Pons (tissue), 1 donor: ENCODE data around the gene CLDND2.

Source experiments
- DNase-seq: peaks from one replicate; pipeline ENCODE4 v3.0.0-alpha.2; 2016; ENCODE audit warnings: low spot score

Gene CLDND2

DNA sequence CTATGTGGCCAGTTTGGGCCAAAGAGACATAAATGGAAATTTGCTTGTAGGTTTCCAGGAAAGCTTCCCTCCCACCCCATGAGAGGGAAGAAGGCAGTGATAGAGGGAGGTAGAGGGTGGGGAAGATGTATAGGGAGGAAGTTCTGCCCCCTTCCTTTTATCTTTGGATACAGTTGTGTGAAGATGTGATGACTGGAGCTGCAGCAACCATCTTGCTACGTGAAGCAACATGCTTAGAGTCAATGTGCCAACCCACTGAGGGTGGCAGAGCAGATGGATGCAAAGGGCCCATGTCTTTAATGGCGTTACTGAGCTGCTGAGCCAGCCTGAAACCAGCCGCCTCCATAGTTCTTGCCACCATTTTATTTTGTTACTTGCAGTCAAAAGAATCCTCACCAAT is 37.6 kb downstream of the CLDND2 start:
- DNase-seq = no peak

GRCh38 chr19:51330366-51330765 is 38.4 kb downstream of the CLDND2 start:
- no peak for DNase-seq

- no peak for DNase-seq
Observed at GRCh38 chr19:51329411-51329810, 39.4 kb downstream of the CLDND2 start.

DNA sequence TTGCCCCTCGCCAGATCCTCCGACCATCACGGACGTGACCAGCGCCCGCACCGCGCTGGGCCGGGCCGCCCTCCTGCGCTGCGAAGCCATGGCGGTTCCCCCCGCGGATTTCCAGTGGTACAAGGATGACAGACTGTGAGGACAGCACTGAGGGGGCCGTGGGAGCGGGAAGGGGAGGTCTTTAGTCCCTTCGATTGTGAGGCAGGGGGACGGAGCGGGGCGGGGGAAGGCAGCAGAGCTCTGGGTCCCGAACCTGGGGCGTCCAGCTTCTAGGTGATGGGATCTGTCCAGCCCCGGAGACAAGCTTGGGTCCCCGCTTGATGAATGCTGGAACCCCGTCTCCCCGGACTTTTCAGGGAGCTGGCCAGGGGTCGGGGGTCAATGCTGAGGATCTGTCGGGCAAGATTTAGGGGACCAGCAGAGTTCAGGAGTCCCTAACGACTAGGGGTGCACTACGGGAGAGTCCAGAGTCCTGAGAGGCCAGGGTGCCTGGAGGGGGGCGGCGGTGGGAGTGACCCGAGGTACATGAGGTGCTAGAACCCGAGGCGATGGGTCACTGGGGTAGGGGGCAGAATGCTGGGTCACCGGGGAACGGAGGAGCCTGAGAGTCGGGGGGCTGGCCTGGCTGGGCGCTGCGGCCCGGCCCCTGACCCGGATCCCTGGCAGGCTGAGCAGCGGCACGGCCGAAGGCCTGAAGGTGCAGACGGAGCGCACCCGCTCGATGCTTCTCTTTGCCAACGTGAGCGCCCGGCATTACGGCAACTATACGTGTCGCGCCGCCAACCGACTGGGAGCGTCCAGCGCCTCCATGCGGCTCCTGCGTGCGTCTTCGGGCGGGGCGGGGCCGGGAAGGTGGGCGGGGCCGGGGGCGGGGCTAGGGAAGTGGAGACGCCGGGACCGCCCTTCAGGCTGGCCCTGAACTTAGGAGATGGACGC is 41.5 kb downstream of the CLDND2 start:
- DNase-seq = no peak

DNA sequence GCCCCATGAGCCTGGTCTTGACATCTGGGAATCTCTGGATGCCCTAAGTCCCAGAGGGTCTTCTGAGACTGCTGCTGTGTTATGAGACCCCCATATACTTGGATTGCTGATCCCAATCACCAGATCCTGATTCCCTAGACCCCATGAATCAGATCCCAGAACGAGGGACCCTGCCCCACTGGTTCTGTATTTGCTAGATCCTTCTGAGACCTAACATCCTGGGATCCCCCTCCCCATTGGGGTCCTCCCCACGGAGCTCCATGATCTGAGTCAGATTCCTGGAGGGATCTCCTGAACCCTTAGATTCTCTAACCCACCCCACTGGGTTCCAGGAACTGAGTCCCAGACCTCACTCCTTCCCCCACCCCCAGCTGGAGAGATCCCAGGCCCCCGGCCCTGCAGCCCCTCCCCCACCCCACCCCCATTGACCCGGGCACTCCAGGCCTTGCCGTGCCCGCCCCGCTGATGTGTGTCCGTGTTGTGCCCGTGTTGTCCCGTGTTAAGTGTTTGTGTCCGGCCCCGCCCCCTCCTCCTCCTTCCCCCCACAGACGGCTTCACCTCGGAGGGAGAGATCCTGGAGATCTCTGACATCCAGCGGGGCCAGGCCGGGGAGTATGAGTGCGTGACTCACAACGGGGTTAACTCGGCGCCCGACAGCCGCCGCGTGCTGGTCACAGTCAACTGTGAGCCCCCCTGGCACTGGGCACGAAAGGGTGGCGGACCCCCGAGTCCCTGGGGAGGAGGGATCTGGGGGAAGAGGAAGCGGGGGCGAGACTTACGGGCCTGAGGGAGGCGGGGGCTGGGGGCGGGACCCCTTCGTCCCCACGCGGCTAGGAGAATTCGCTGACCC is 42.4 kb downstream of the CLDND2 start:
- DNase-seq = no peak

DNA sequence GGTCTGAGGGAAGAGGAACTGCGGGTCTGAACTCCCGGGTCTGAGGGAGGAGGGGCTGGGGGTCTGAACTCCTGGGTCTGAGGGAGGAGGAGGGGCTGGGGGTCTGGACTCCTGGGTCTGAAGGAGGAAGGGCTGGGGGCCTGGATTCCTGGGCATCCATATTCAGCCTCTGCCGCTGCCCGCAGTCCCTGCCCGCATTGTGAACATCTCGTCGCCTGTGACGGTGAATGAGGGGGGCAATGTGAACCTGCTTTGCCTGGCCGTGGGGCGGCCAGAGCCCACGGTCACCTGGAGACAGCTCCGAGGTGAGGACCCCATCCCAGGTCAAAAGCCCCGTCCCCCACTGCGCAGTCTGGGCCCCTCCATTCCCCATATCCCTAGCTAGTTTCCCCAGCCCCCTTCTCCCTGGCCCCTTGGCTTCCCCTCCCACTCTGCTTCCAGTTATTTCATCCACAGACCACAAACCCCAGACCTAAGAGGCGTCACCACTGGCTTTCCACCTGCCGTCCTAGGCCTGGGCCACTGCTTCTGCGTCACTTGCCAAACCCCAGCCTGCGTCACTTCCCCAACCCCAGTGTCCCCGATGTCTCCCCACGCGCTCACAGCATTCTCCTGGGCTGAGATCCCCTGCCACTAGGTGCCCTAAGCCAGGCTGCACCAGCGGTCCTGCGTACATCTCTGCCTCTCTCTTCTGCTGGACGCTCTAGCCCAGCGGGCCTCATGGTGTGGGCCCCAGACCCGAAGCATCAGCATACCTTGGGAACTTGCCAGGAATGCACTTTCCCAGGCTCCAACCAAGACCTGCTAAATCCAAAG is 43.4 kb downstream of the CLDND2 start:
- DNase-seq = no peak

- DNase-seq = no peak
Observed at GRCh38 chr19:51324167-51324481, 44.7 kb downstream of the CLDND2 start.

GRCh38 chr19:51323481-51324166 is 45.2 kb downstream of the CLDND2 start:
- DNase-seq = no peak

DNA sequence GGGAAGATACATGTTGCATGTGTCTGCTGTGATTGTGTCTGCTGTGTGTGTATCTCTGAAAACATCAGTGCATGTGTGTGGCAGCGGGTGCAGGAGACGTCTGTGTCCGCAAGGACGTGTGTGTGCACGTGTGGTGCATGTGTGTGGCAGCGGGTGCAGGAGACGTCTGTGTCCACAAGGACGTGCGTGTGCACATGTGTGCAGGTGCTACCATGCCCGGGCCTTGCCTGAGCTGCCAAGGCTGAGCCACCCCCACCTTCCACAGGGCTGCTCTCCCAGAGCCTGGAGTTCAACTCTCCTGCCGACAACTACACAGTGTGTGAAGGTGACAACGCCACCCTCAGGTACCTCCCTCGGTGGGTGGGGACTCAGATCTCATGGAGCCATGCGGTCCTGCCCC is 47.0 kb downstream of the CLDND2 start:
- DNase-seq = no peak

- no peak for DNase-seq
Observed at GRCh38 chr19:51320280-51320657, 48.5 kb downstream of the CLDND2 start.

DNA sequence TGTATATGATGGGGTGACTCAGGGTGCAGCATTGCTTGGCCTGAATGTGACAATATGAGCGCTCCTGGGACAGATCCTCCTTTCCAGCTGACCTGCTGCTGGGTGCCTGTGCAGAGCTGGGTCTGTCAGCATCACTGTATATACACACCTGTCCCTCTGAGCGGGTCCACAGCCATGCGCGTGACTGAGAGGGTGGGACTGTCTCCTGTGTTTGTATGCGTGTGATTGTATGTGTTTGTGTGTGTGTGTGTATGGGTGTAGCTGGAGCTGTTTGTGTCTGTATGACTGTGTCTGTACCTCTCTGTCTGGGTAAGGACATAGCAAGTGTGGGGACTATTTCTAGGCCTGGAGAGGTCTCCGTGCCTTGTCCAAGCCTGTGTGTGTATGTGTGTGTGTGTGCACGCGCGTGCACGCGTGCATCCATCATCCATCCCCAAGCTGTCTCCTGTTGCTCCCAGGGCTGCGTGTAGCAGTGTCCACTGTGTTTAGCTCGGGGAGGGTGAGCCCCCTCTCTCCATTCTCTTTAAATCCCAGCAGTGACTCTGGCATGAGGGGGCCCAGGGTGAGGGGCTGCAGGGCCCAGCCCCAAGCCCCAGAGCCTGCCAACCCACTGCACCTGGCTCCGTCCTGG is 49.0 kb downstream of the CLDND2 start:
- no peak for DNase-seq

DNA sequence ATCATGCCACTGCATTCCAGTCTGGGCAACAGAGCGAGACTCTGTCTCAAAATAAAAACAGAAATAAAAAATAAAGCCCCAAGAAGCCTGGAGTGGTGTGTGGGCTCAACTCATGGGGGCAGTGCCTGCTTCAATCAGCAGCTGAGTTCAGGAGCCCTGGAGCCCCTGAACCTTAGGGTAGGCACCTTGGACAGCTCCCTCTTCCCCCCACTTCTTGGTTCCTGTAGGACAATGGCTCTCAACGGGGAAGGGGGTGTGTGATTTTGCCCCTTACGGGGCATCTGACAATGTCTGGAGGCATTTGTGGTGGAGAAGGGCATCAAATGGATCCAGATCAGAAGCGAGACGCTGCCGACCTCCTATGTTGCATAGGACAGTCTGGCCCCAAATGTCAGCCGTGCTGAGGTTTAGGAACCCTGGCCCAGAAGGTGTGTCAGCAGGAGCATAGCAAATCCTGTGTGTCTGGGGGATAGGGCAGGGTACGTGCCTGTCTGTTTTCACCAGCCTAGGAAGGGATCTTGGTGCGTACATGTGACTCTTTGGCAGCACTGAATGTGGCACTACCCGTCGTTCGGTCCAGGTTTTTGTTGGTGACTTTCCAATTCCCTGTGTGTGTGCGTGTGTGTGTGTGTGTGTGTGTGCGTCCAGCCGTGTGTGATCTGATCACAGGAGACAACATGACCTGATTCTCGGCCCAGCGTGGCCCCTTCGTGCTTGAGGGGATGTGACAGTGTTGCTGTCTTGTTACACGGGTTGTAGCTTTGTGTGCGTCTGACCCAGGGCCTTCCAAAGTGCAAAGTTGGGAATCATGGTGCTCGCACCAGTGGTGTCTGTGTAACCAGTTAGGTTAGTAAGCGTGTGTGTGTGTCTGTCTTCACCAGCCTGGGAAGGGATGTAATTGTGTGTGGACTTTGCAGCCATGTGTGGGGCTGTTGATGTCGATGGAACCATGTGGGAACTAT is 49.8 kb downstream of the CLDND2 start:
- DNase-seq = no peak

GRCh38 chr19:51317968-51318367 is 50.8 kb downstream of the CLDND2 start:
- no peak for DNase-seq

DNA sequence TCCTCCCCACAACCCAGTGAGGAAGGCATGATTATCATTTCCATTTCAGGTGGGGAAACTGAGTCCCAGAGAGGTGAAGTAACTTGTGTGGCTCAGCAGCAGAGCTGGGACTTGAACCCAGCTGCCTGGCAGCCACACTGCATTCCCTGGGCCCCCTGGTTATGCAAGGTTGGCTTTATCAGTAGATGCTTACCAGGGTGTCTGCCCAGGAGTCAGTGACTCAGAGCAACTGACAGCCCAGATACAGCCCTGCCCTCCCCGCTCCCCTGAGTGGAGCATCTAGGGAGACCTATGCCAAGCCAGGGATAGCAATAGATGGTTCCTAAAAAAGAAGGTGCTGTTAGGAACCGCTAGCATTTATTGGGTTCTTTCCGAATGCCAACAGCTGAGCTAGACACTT is 51.4 kb downstream of the CLDND2 start:
- DNase-seq = no peak
